Activated CD4-positive, alpha-beta T cell treated with anti-CD3 and anti-CD28 coated beads, Interleukin-2, amount 50 U/mL, for 4 hours (primary cell): Measurements from ENCODE around the gene S100A5.

Experiments
- DNase-seq, 2 experiments: peaks; one replicate each; pipeline ENCODE4 v3.0.0-alpha.2; 2020

S100A5 gene

GRCh38 chr1:153503766-153504165 is 37.0 kb downstream of the S100A5 start:
- DNase-seq, result no peak

- no peak for DNase-seq
Observed at GRCh38 chr1:153498746-153499145, 42.0 kb downstream of the S100A5 start.

GRCh38 chr1:153495536-153495935 is 45.2 kb downstream of the S100A5 start:
- DNase-seq, result no peak

- peak; percentile 72 to 79 for DNase-seq
Observed at GRCh38 chr1:153494976-153495535, 45.7 kb downstream of the S100A5 start.

GRCh38 chr1:153493343-153493960 is 47.3 kb downstream of the S100A5 start:
- no peak for DNase-seq

GRCh38 chr1:153490272-153491051 is 50.3 kb downstream of the S100A5 start:
- no peak for DNase-seq

GRCh38 chr1:153488731-153489130 is 52.0 kb downstream of the S100A5 start:
- DNase-seq, result no peak

GRCh38 chr1:153487707-153488106 is 53.0 kb downstream of the S100A5 start:
- DNase-seq, result no peak
